GM23338 (cell line): Measurements from ENCODE around the gene NUDT2. TPM values are rescaled to one million over a fixed set of nuclear protein-coding genes. Genes with fewer than 3 reads are reported as not detected.
A peak's percentile ranks its signal among the peaks of the same experiment; 100 is the strongest.

Source experiments
- ATAC-seq: fragments of 200-7000 bp; cut with Tn5 transposase; 3 replicates; pipeline ENCODE4 v1.9.1; 2020
- DNase-seq: peaks from one replicate; pipeline ENCODE4 v3.0.0-alpha.2; 2015; ENCODE audit warnings: low spot score
- H2AFZ ChIP-seq: fragments of 200-600 bp; sonication (generic); 2 replicates; pipeline ENCODE4 v1.8.0; 2016; ENCODE audit warnings: antibody characterized with exemption, mild to moderate bottlenecking, moderate library complexity
- H3F3A ChIP-seq: fragments of 200-600 bp; sonication (generic); replicated peaks from 2 replicates; pipeline ENCODE4 v1.8.0; 2017; ENCODE audit warnings: antibody characterized with exemption, mixed run types, low read depth
- H3K27ac ChIP-seq: fragments of 200-600 bp; sonication (generic); 2 replicates; pipeline ENCODE4 v1.6.1; 2016; ENCODE audit warnings: low read depth
- H3K27me3 ChIP-seq: fragments of 200-600 bp; sonication (generic); 2 replicates; pipeline ENCODE4 v1.8.0; 2016; ENCODE audit warnings: mild to moderate bottlenecking, mixed run types, moderate library complexity; ENCODE audit not compliant: insufficient read depth
- H3K36me3 ChIP-seq: fragments of 200-600 bp; sonication (generic); 2 replicates; pipeline ENCODE4 v1.8.0; 2016; ENCODE audit warnings: mild to moderate bottlenecking; ENCODE audit not compliant: insufficient read depth
- H3K4me1 ChIP-seq: fragments of 200-600 bp; sonication (generic); 2 replicates; pipeline ENCODE4 v1.8.0; 2016; ENCODE audit warnings: mild to moderate bottlenecking, moderate library complexity; ENCODE audit not compliant: insufficient read depth
- H3K4me2 ChIP-seq: fragments of 200-600 bp; sonication (generic); 2 replicates; pipeline ENCODE4 v1.7.1; 2017; ENCODE audit warnings: mixed run types
- H3K4me3 ChIP-seq: fragments of 200-600 bp; sonication (generic); 2 replicates; pipeline ENCODE4 v1.6.1; 2016; ENCODE audit warnings: mixed run types
- H3K79me2 ChIP-seq: fragments of 200-600 bp; sonication (generic); replicated peaks from 2 replicates; pipeline ENCODE4 v1.8.0; 2017; ENCODE audit warnings: mild to moderate bottlenecking; ENCODE audit not compliant: insufficient read depth
- H3K9me2 ChIP-seq: fragments of 200-600 bp; sonication (generic); 2 replicates; pipeline ENCODE4 v1.8.0; 2017; ENCODE audit not compliant: insufficient read depth
- H4K20me1 ChIP-seq: fragments of 200-600 bp; sonication (generic); replicated peaks from 2 replicates; pipeline ENCODE4 v1.8.0; 2017; ENCODE audit warnings: mild to moderate bottlenecking; ENCODE audit not compliant: insufficient read depth
- H3K27ac Mint-ChIP-seq: 2 replicates; pipeline ENCODE4 v1.8.0; 2020; ENCODE audit warnings: inconsistent platforms, mild to moderate bottlenecking, moderate library complexity, mixed read lengths
- H3K27me3 Mint-ChIP-seq: 3 replicates; pipeline ENCODE4 v1.8.0; 2022; ENCODE audit warnings: low read depth, mild to moderate bottlenecking, moderate library complexity, mixed read lengths, inconsistent platforms; ENCODE audit not compliant: insufficient read depth, poor library complexity
- H3K36me3 Mint-ChIP-seq: 3 replicates; pipeline ENCODE4 v1.8.0; 2021; ENCODE audit warnings: low read depth, mild to moderate bottlenecking, inconsistent platforms, moderate library complexity, mixed read lengths
- H3K4me1 Mint-ChIP-seq: 3 replicates; pipeline ENCODE4 v1.8.0; 2020; ENCODE audit warnings: mild to moderate bottlenecking, inconsistent platforms, mixed read lengths
- H3K4me3 Mint-ChIP-seq: 3 replicates; pipeline ENCODE4 v1.8.0; 2021; ENCODE audit warnings: moderate library complexity, mild to moderate bottlenecking, inconsistent platforms, mixed read lengths
- H3K9me3 Mint-ChIP-seq: 3 replicates; pipeline ENCODE4 v1.8.0; 2020; ENCODE audit warnings: moderate library complexity, mild to moderate bottlenecking, inconsistent platforms, mixed read lengths
- CREB1 ChIP-seq: fragments of 250-450 bp; sonication (Bioruptor Pico); IDR thresholded peaks from 2 replicates; pipeline ENCODE4 v1.5.0; 2020; ENCODE audit warnings: low read depth, mild to moderate bottlenecking, moderate library complexity
- CTCF ChIP-seq, 2 experiments: fragments of 200-600 bp in 1 of 2; sonication (generic) in 1 of 2; conservative IDR thresholded peaks; 2 replicates each; pipeline versions ENCODE4 v1.5.1 to v1.6.1; 2016 to 2017; ENCODE audit warnings: antibody characterized with exemption in 2 of 2, low read depth in 2 of 2, mild to moderate bottlenecking in 2 of 2, moderate library complexity in 1 of 2
- ETS1 ChIP-seq: IDR thresholded peaks from 2 replicates; pipeline ENCODE4 v1.6.1; 2016; ENCODE audit warnings: antibody characterized with exemption
- EZH2 ChIP-seq: fragments of 200-600 bp; sonication (generic); IDR thresholded peaks from one replicate; pipeline ENCODE4 v1.8.0; 2017; ENCODE audit warnings: antibody characterized with exemption, mild to moderate bottlenecking, low read depth; ENCODE audit not compliant: unreplicated experiment
- EZH2phosphoT487 ChIP-seq: fragments of 200-600 bp; sonication (generic); IDR thresholded peaks from one replicate; pipeline ENCODE4 v1.8.1; 2018; ENCODE audit warnings: antibody characterized with exemption; ENCODE audit not compliant: unreplicated experiment
- JUNB ChIP-seq: IDR thresholded peaks from one replicate; pipeline ENCODE4 v1.6.1; 2016; ENCODE audit warnings: antibody characterized with exemption; ENCODE audit not compliant: unreplicated experiment
- NANOG ChIP-seq: IDR thresholded peaks from 2 replicates; pipeline ENCODE4 v1.6.1; 2016; ENCODE audit warnings: antibody characterized with exemption, borderline replicate concordance
- REST ChIP-seq: IDR thresholded peaks from one replicate; pipeline ENCODE4 v1.6.1; 2018; ENCODE audit warnings: antibody characterized with exemption; ENCODE audit not compliant: unreplicated experiment
- STAT1 ChIP-seq: IDR thresholded peaks from one replicate; pipeline ENCODE4 v1.6.1; 2016; ENCODE audit warnings: antibody characterized with exemption; ENCODE audit not compliant: unreplicated experiment
- ZNF114 ChIP-seq: fragments of 250-450 bp; sonication (Bioruptor Pico); IDR thresholded peaks from 2 replicates; pipeline ENCODE4 v1.5.0; 2020; ENCODE audit warnings: mild to moderate bottlenecking, moderate library complexity
- polyA plus RNA-seq: library from polyadenylated mRNA; unstranded; fragments of >200 nt; fragmentation: Nextera tagmentation; extraction: Ambion mirVana; gene quantifications from 2 replicates; pipeline ENCODE4 v1.2.1, GENCODE V29; 2016
- total RNA-seq: library from RNA; depleted of rRNA; stranded (reverse); fragments of >200 nt; shearing (Covaris generic); gene quantifications from 2 replicates; pipeline ENCODE4 v1.2.3, GENCODE V29; 2014

The NUDT2 gene
- total and polyA plus RNA-seq, 2 experiments from 2014 or later: 9.5 to 16.4 TPM

GRCh38 chr9:34363619-34364351, 34.4 kb downstream of the NUDT2 start:
- no peaks in the 10 kb centered on the region for H4K20me1 ChIP-seq
- no peaks in the 10 kb centered on the region for H3K79me2 ChIP-seq
- ATAC-seq: peak; percentile 91
- peaks cover 26% of the 10 kb centered on the region for H3K4me1 ChIP-seq
- DNase-seq: peak; percentile 63
- H3K4me3 ChIP-seq: peak overlapping the region; percentile 17; the same call in 1 of the 2 replicates
- Mint-ChIP-seq H3K36me3 (peaks cover 22% of the 10 kb centered on the region), H3K4me3 (peak overlapping the region; percentile 30), H3K27ac (peak overlapping the region; percentile 63), H3K4me1 (peaks cover 24% of the 10 kb centered on the region), H3K9me3 (peaks cover 22% of the 10 kb centered on the region), H3K27me3 (peaks cover 4% of the 10 kb centered on the region)
- no peaks in the 10 kb centered on the region for H3F3A ChIP-seq
- no peak for TF ChIP-seq ETS1
- no peak for TF ChIP-seq EZH2
- no peak for TF ChIP-seq NANOG
- no peak for TF ChIP-seq CREB1 (CRISPR knock-in tag)
- TF ChIP-seq REST: no peak
- TF ChIP-seq EZH2phosphoT487: no peak
- H3K4me2 ChIP-seq: peak overlapping the region; percentile 58
- H2AFZ ChIP-seq: peak overlapping the region; percentile 70
- H3K36me3 ChIP-seq: no peaks in the 10 kb centered on the region
- 0 out of 2 replicates have a peak, but pooled peaks cover 3% of the 10 kb centered on the region for H3K9me2 ChIP-seq
- no peaks in the 10 kb centered on the region for H3K27me3 ChIP-seq
- peak overlapping the region; percentile 26; the same call in 1 of the 2 replicates for H3K27ac ChIP-seq

- Histone ChIP-seq H3K36me3 (no peaks in the 10 kb centered on the region), H3K27ac (no peak overlapping the region), H4K20me1 (no peaks in the 10 kb centered on the region), H3K27me3 (no peaks in the 10 kb centered on the region), H3K9me2 (0 out of 2 replicates have a peak, but pooled peaks cover 3% of the 10 kb centered on the region), H3F3A (no peaks in the 10 kb centered on the region), H2AFZ (no peak overlapping the region), H3K4me3 (no peak overlapping the region), H3K4me1 (peaks cover 26% of the 10 kb centered on the region), H3K79me2 (no peaks in the 10 kb centered on the region), H3K4me2 (no peak overlapping the region)
- Mint-ChIP-seq H3K27me3 (peaks cover 4% of the 10 kb centered on the region), H3K4me3 (no peak overlapping the region; the same call in 2 of the 3 replicates), H3K27ac (no peak overlapping the region), H3K4me1 (peaks cover 24% of the 10 kb centered on the region), H3K36me3 (peaks cover 35% of the 10 kb centered on the region), H3K9me3 (peaks cover 22% of the 10 kb centered on the region)
- ATAC-seq (no peak), DNase-seq (no peak)
- TF ChIP-seq EZH2 (no peak), CTCF (conservative IDR thresholded peaks at IDR 0.05; ENCODE audit: low read depth in 2 of 2) (no peak), JUNB (no peak), STAT1 (no peak), ETS1 (no peak), ZNF114 (CRISPR knock-in tag) (no peak)
These were observed 35.9 kb downstream of the NUDT2 start for GRCh38 chr9:34365282-34365681.
